Neural progenitor cell (in vitro differentiated cells): ENCODE results near the gene PRRC2B. TPM values are rescaled to one million over a fixed set of nuclear protein-coding genes. Genes with fewer than 3 reads are reported as not detected.

Experiments used
- DNase-seq: peaks from one replicate; pipeline ENCODE4 v3.0.0-alpha.2; 2016; ENCODE audit warnings: low spot score
- H2AFZ ChIP-seq: fragments of 200-600 bp; sonication (generic); replicated peaks from 2 replicates; pipeline ENCODE4 v1.6.1; 2016; ENCODE audit warnings: antibody characterized with exemption
- H3F3A ChIP-seq: fragments of 200-600 bp; sonication (generic); 2 replicates; pipeline ENCODE4 v1.6.1; 2016; ENCODE audit warnings: antibody characterized with exemption, low read depth
- H3K27ac ChIP-seq: fragments of 200-600 bp; sonication (generic); 2 replicates; pipeline ENCODE4 v1.5.1; 2016; ENCODE audit warnings: mild to moderate bottlenecking
- H3K27me3 ChIP-seq: fragments of 200-600 bp; sonication (generic); 2 replicates; pipeline ENCODE4 v1.6.1; 2016; ENCODE audit warnings: mild to moderate bottlenecking, moderate library complexity
- H3K36me3 ChIP-seq: fragments of 200-600 bp; sonication (generic); 2 replicates; pipeline ENCODE4 v1.5.1; 2016
- H3K4me1 ChIP-seq: fragments of 200-600 bp; sonication (generic); 2 replicates; pipeline ENCODE4 v1.6.1; 2016; ENCODE audit warnings: mixed run types
- H3K4me2 ChIP-seq: fragments of 200-600 bp; sonication (generic); 2 replicates; pipeline ENCODE4 v1.6.1; 2016
- H3K4me3 ChIP-seq: fragments of 200-600 bp; sonication (generic); 2 replicates; pipeline ENCODE4 v1.5.1; 2016
- H3K79me2 ChIP-seq: fragments of 200-600 bp; sonication (generic); 2 replicates; pipeline ENCODE4 v1.6.1; 2016; ENCODE audit warnings: low read depth
- H3K9ac ChIP-seq: fragments of 200-600 bp; sonication (generic); 2 replicates; pipeline ENCODE4 v1.6.1; 2016
- H3K9me3 ChIP-seq: fragments of 200-600 bp; sonication (generic); 2 replicates; pipeline ENCODE4 v1.5.1; 2016; ENCODE audit warnings: low read depth
- H4K20me1 ChIP-seq: fragments of 200-600 bp; sonication (generic); 2 replicates; pipeline ENCODE4 v1.6.1; 2016; ENCODE audit warnings: low read depth
- H3K27ac Mint-ChIP-seq: 3 replicates; pipeline ENCODE4 v1.8.0; 2021; ENCODE audit warnings: mixed read lengths
- H3K27me3 Mint-ChIP-seq: 2 replicates; pipeline ENCODE4 v1.8.0; 2022; ENCODE audit warnings: low read depth, mild to moderate bottlenecking, inconsistent platforms, moderate library complexity, mixed read lengths; ENCODE audit not compliant: insufficient read depth
- H3K36me3 Mint-ChIP-seq: 3 replicates; pipeline ENCODE4 v1.8.0; 2021; ENCODE audit warnings: mixed read lengths
- H3K4me1 Mint-ChIP-seq: 3 replicates; pipeline ENCODE4 v1.8.0; 2021; ENCODE audit warnings: mixed read lengths
- H3K4me3 Mint-ChIP-seq: 3 replicates; pipeline ENCODE4 v1.8.0; 2021; ENCODE audit warnings: mild to moderate bottlenecking, moderate library complexity, mixed read lengths
- H3K9me3 Mint-ChIP-seq: 3 replicates; pipeline ENCODE4 v1.8.0; 2020; ENCODE audit warnings: mixed read lengths
- CTCF ChIP-seq: fragments of 200-600 bp; sonication (generic); IDR thresholded peaks from 2 replicates; pipeline ENCODE4 v1.5.1; 2017; ENCODE audit warnings: antibody characterized with exemption, mild to moderate bottlenecking
- EZH2 ChIP-seq: fragments of 200-600 bp; sonication (generic); IDR thresholded peaks from 2 replicates; pipeline ENCODE4 v1.6.1; 2017; ENCODE audit warnings: antibody characterized with exemption, mild to moderate bottlenecking, moderate library complexity
- EZH2phosphoT487 ChIP-seq: fragments of 200-600 bp; sonication (generic); IDR thresholded peaks from 2 replicates; pipeline ENCODE4 v1.6.1; 2017; ENCODE audit warnings: antibody characterized with exemption
- total RNA-seq: library from RNA; depleted of rRNA; stranded (reverse); fragments of >200 nt; gene quantifications from 2 replicates; pipeline ENCODE4 v1.2.3, GENCODE V29; 2015; ENCODE audit warnings: low replicate concordance

The PRRC2B gene
- total RNA-seq, 1 donor from 2014 or later = 139 TPM

- H3K27ac Mint-ChIP-seq = no peak overlapping the region
- H2AFZ ChIP-seq = no peak overlapping the region
- no peak overlapping the region for H3K9ac ChIP-seq
- H3K27me3 ChIP-seq = no peaks in the 10 kb centered on the region
- H3K9me3 ChIP-seq = no peaks in the 10 kb centered on the region
- no peaks in the 10 kb centered on the region for H3K36me3 ChIP-seq
- TF ChIP-seq CTCF = no peak
- no peak for TF ChIP-seq EZH2phosphoT487
- TF ChIP-seq EZH2 = no peak
- no peaks in the 10 kb centered on the region for H3K9me3 Mint-ChIP-seq
- H3K79me2 ChIP-seq = peaks cover 100% of the 10 kb centered on the region
- peaks cover 82% of the 10 kb centered on the region for H3F3A ChIP-seq
- peaks cover 5% of the 10 kb centered on the region for H3K36me3 Mint-ChIP-seq
- no peak overlapping the region for H3K4me2 ChIP-seq
- peaks cover 83% of the 10 kb centered on the region for H3K4me1 ChIP-seq
- peak overlapping the region; percentile 8 for H3K27ac ChIP-seq
- H3K27me3 Mint-ChIP-seq = peaks cover 5% of the 10 kb centered on the region
- no peak overlapping the region for H3K4me3 ChIP-seq
- H4K20me1 ChIP-seq = peaks cover 100% of the 10 kb centered on the region
- DNase-seq = no peak
- H3K4me1 Mint-ChIP-seq = peaks cover 77% of the 10 kb centered on the region
- H3K4me3 Mint-ChIP-seq = no peak overlapping the region
Measured at GRCh38 chr9:131399972-131400371, 6.1 kb downstream of the PRRC2B start.

- H3K9ac ChIP-seq = no peak overlapping the region
- H3K27me3 Mint-ChIP-seq = peaks cover 4% of the 10 kb centered on the region
- H3K4me3 Mint-ChIP-seq = no peak overlapping the region
- H3K36me3 Mint-ChIP-seq = peaks cover 4% of the 10 kb centered on the region
- TF ChIP-seq EZH2phosphoT487 (no peak), CTCF (no peak), EZH2 (no peak)
- peaks cover 78% of the 10 kb centered on the region for H3K4me1 Mint-ChIP-seq
- no peaks in the 10 kb centered on the region for H3K36me3 ChIP-seq
- H3K9me3 Mint-ChIP-seq = no peaks in the 10 kb centered on the region
- H3F3A ChIP-seq = peaks cover 82% of the 10 kb centered on the region
- no peak overlapping the region for H3K4me3 ChIP-seq
- H3K27me3 ChIP-seq = no peaks in the 10 kb centered on the region
- H3K4me1 ChIP-seq = peaks cover 88% of the 10 kb centered on the region
- no peaks in the 10 kb centered on the region for H3K9me3 ChIP-seq
- no peak for DNase-seq
- H4K20me1 ChIP-seq = peaks cover 100% of the 10 kb centered on the region
- H3K27ac ChIP-seq = peak overlapping the region; percentile 77
- no peak overlapping the region for H3K27ac Mint-ChIP-seq
- peaks cover 100% of the 10 kb centered on the region for H3K79me2 ChIP-seq
- no peak overlapping the region for H2AFZ ChIP-seq
- peak overlapping the region; percentile 66 for H3K4me2 ChIP-seq
Measured at GRCh38 chr9:131400627-131401026, 6.7 kb downstream of the PRRC2B start.

GRCh38 chr9:131402073-131402472, 8.2 kb downstream of the PRRC2B start:
- Histone ChIP-seq H3F3A (peaks cover 93% of the 10 kb centered on the region), H3K4me1 (peaks cover 90% of the 10 kb centered on the region), H3K36me3 (no peaks in the 10 kb centered on the region), H2AFZ (no peak overlapping the region), H3K9me3 (no peaks in the 10 kb centered on the region), H3K79me2 (peaks cover 100% of the 10 kb centered on the region), H3K4me3 (peak overlapping the region; percentile 27), H3K27ac (peak overlapping the region; percentile 77), H3K27me3 (no peaks in the 10 kb centered on the region), H3K4me2 (peak overlapping the region; percentile 66), H4K20me1 (peaks cover 100% of the 10 kb centered on the region), H3K9ac (no peak overlapping the region)
- H3K4me1 Mint-ChIP-seq = peaks cover 81% of the 10 kb centered on the region
- peak overlapping the region; percentile 72 for H3K27ac Mint-ChIP-seq
- TF ChIP-seq CTCF = no peak
- no peak for TF ChIP-seq EZH2
- no peak for TF ChIP-seq EZH2phosphoT487
- DNase-seq = no peak
- H3K27me3 Mint-ChIP-seq = peaks cover 4% of the 10 kb centered on the region
- H3K9me3 Mint-ChIP-seq = no peaks in the 10 kb centered on the region
- H3K36me3 Mint-ChIP-seq = peaks cover 3% of the 10 kb centered on the region
- H3K4me3 Mint-ChIP-seq = peak overlapping the region; percentile 57
